HEK293 (cell line): Measurements from ENCODE around the gene RETREG2.

ENCODE experiments used
- FEZF1 ChIP-seq: fragments of 450-650 bp; formaldehyde crosslinking; IDR thresholded peaks from 2 replicates; pipeline ENCODE4 v1.5.1; 2016; ENCODE audit warnings: missing biosample characterization, missing genetic modification characterization
- YY1 ChIP-seq: fragments of 450-650 bp; formaldehyde crosslinking; IDR thresholded peaks from 2 replicates; pipeline ENCODE4 v1.5.1; 2018; ENCODE audit warnings: missing biosample characterization, missing genetic modification characterization
- ZBTB1 ChIP-seq: fragments of 450-650 bp; formaldehyde crosslinking; IDR thresholded peaks from 2 replicates; pipeline ENCODE4 v1.5.1; 2016; ENCODE audit warnings: missing biosample characterization, missing genetic modification characterization
- ZNF112 ChIP-seq: fragments of 450-650 bp; formaldehyde crosslinking; IDR thresholded peaks from 2 replicates; pipeline ENCODE4 v1.5.0; 2017; ENCODE audit warnings: missing biosample characterization, missing genetic modification characterization
- ZNF121 ChIP-seq: fragments of 450-650 bp; formaldehyde crosslinking; IDR thresholded peaks from 2 replicates; pipeline ENCODE4 v1.5.1; 2016; ENCODE audit warnings: missing biosample characterization, missing genetic modification characterization
- ZNF132 ChIP-seq: fragments of 450-650 bp; formaldehyde crosslinking; IDR thresholded peaks from 2 replicates; pipeline ENCODE4 v1.5.1; 2017; ENCODE audit warnings: missing biosample characterization, missing genetic modification characterization, borderline replicate concordance
- ZNF169 ChIP-seq: fragments of 450-650 bp; formaldehyde crosslinking; IDR thresholded peaks from 2 replicates; pipeline ENCODE4 v1.5.1; 2016; ENCODE audit warnings: missing biosample characterization, missing genetic modification characterization
- ZNF175 ChIP-seq: fragments of 450-650 bp; formaldehyde crosslinking; IDR thresholded peaks from 2 replicates; pipeline ENCODE4 v1.5.1; 2016; ENCODE audit warnings: missing biosample characterization, missing genetic modification characterization
- ZNF24 ChIP-seq: fragments of 450-650 bp; formaldehyde crosslinking; IDR thresholded peaks from 2 replicates; pipeline ENCODE4 v1.5.1; 2016; ENCODE audit warnings: missing biosample characterization, missing genetic modification characterization
- ZNF521 ChIP-seq: fragments of 450-650 bp; formaldehyde crosslinking; IDR thresholded peaks from 2 replicates; pipeline ENCODE4 v1.5.1; 2017; ENCODE audit warnings: missing biosample characterization, mild to moderate bottlenecking, missing genetic modification characterization
- ZNF529 ChIP-seq: fragments of 450-650 bp; formaldehyde crosslinking; IDR thresholded peaks from 2 replicates; pipeline ENCODE4 v1.5.1; 2017; ENCODE audit warnings: missing genetic modification characterization, missing biosample characterization; ENCODE audit not compliant: insufficient replicate concordance
- ZNF561 ChIP-seq: fragments of 450-650 bp; IDR thresholded peaks from 2 replicates; pipeline ENCODE4 v1.5.1; 2018; ENCODE audit warnings: missing biosample characterization, missing genetic modification characterization, borderline replicate concordance
- ZNF629 ChIP-seq: fragments of 450-650 bp; formaldehyde crosslinking; IDR thresholded peaks from 2 replicates; pipeline ENCODE4 v1.5.1; 2017; ENCODE audit warnings: missing biosample characterization, missing genetic modification characterization
- ZNF768 ChIP-seq: fragments of 450-650 bp; formaldehyde crosslinking; IDR thresholded peaks from 2 replicates; pipeline ENCODE4 v1.5.1; 2018; ENCODE audit warnings: missing biosample characterization, mild to moderate bottlenecking, missing genetic modification characterization
- ZSCAN16 ChIP-seq: fragments of 450-650 bp; formaldehyde crosslinking; IDR thresholded peaks from 2 replicates; pipeline ENCODE4 v1.5.1; 2016; ENCODE audit warnings: missing biosample characterization, missing genetic modification characterization
- ZSCAN30 ChIP-seq: fragments of 450-650 bp; IDR thresholded peaks from 2 replicates; pipeline ENCODE4 v1.5.1; 2018; ENCODE audit warnings: missing biosample characterization, mild to moderate bottlenecking, missing genetic modification characterization, moderate library complexity
- TF ChIP-seq, protein P1 (sequence below): fragments of 450-650 bp; formaldehyde crosslinking; IDR thresholded peaks from 2 replicates; pipeline ENCODE4 v1.5.0; 2017; ENCODE audit warnings: missing biosample characterization, missing genetic modification characterization, borderline replicate concordance
- TF ChIP-seq, protein P2 (sequence below): fragments of 450-650 bp; formaldehyde crosslinking; IDR thresholded peaks from 2 replicates; pipeline ENCODE4 v1.5.1; 2016; ENCODE audit warnings: missing biosample characterization, missing genetic modification characterization
- TF ChIP-seq, protein P3 (sequence below): fragments of 450-650 bp; formaldehyde crosslinking; IDR thresholded peaks from 2 replicates; pipeline ENCODE4 v1.5.1; 2016; ENCODE audit warnings: missing biosample characterization, missing genetic modification characterization
- TF ChIP-seq, protein P4 (sequence below): fragments of 450-650 bp; formaldehyde crosslinking; IDR thresholded peaks from 2 replicates; pipeline ENCODE4 v1.5.1; 2016; ENCODE audit warnings: missing biosample characterization, missing genetic modification characterization
- TF ChIP-seq, protein P5 (sequence below): fragments of 450-650 bp; formaldehyde crosslinking; IDR thresholded peaks from 2 replicates; pipeline ENCODE4 v1.5.1; 2016; ENCODE audit warnings: missing biosample characterization, missing genetic modification characterization
- TF ChIP-seq, protein P6 (sequence below): fragments of 450-650 bp; formaldehyde crosslinking; IDR thresholded peaks from 2 replicates; pipeline ENCODE4 v1.5.1; 2017; ENCODE audit warnings: missing biosample characterization, missing genetic modification characterization
- TF ChIP-seq, protein P7 (sequence below): fragments of 450-650 bp; formaldehyde crosslinking; IDR thresholded peaks from 2 replicates; pipeline ENCODE4 v1.5.1; 2016; ENCODE audit warnings: missing biosample characterization, missing genetic modification characterization
- TF ChIP-seq, protein P8 (sequence below): fragments of 450-650 bp; IDR thresholded peaks from 2 replicates; pipeline ENCODE4 v1.5.1; 2018; ENCODE audit warnings: missing biosample characterization, missing genetic modification characterization

RETREG2 gene

DNA sequence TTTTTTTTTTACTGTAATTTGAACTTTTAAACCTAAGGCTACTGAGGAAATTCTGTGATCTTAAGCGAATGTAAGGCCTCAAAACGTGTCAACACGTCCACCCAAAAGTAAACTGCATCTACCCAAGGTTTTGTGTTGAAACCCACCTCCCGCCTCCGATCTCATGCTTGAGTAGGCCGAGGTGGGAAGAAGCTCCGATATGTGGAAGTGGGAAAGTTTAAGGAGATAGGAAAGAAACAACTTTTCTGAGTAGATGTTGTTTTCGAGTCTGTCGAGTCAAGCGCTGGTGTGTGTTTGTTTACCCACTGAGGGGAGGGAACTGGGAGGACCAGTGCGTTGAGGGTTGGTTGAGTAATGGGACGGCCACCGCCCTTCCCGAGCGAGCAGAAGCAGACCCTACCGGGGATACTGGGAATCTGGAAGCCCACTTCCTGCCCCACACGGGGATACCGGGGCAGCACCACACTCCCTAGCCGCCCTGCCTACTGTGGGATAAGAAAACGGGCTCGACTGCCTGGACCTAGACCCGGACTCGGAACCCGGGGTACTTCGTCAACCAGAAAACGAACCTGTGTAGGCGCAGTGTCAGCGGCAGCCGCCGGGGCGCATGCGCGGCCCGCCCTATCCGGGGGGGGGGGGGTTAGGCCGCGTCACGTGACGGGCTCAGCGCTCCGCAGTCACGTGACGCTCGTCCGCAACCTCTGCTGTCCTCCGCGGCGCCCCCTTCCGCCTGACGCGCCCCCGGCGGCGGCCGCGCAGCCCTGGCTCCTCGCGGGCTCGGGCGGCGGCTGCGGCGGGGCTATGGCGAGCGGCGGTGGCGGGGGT lies at the start of gene RETREG2 (continued):
- TF ChIP-seq, protein P1, sequence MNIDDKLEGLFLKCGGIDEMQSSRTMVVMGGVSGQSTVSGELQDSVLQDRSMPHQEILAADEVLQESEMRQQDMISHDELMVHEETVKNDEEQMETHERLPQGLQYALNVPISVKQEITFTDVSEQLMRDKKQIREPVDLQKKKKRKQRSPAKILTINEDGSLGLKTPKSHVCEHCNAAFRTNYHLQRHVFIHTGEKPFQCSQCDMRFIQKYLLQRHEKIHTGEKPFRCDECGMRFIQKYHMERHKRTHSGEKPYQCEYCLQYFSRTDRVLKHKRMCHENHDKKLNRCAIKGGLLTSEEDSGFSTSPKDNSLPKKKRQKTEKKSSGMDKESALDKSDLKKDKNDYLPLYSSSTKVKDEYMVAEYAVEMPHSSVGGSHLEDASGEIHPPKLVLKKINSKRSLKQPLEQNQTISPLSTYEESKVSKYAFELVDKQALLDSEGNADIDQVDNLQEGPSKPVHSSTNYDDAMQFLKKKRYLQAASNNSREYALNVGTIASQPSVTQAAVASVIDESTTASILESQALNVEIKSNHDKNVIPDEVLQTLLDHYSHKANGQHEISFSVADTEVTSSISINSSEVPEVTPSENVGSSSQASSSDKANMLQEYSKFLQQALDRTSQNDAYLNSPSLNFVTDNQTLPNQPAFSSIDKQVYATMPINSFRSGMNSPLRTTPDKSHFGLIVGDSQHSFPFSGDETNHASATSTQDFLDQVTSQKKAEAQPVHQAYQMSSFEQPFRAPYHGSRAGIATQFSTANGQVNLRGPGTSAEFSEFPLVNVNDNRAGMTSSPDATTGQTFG (tag by site-specific recombination) = no peak
- TF ChIP-seq, protein P2, sequence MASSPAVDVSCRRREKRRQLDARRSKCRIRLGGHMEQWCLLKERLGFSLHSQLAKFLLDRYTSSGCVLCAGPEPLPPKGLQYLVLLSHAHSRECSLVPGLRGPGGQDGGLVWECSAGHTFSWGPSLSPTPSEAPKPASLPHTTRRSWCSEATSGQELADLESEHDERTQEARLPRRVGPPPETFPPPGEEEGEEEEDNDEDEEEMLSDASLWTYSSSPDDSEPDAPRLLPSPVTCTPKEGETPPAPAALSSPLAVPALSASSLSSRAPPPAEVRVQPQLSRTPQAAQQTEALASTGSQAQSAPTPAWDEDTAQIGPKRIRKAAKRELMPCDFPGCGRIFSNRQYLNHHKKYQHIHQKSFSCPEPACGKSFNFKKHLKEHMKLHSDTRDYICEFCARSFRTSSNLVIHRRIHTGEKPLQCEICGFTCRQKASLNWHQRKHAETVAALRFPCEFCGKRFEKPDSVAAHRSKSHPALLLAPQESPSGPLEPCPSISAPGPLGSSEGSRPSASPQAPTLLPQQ (tag by site-specific recombination) = no peak
- TF ChIP-seq, protein P3, sequence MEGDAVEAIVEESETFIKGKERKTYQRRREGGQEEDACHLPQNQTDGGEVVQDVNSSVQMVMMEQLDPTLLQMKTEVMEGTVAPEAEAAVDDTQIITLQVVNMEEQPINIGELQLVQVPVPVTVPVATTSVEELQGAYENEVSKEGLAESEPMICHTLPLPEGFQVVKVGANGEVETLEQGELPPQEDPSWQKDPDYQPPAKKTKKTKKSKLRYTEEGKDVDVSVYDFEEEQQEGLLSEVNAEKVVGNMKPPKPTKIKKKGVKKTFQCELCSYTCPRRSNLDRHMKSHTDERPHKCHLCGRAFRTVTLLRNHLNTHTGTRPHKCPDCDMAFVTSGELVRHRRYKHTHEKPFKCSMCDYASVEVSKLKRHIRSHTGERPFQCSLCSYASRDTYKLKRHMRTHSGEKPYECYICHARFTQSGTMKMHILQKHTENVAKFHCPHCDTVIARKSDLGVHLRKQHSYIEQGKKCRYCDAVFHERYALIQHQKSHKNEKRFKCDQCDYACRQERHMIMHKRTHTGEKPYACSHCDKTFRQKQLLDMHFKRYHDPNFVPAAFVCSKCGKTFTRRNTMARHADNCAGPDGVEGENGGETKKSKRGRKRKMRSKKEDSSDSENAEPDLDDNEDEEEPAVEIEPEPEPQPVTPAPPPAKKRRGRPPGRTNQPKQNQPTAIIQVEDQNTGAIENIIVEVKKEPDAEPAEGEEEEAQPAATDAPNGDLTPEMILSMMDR (tag by site-specific recombination) = peak; percentile 20; the same call in 1 of the 2 replicates
- no peak for TF ChIP-seq ZNF768 (tag by site-specific recombination)
- no peak for TF ChIP-seq ZNF561 (tag by site-specific recombination)
- no peak for TF ChIP-seq ZNF175
- TF ChIP-seq ZNF521 (tag by site-specific recombination) = no peak
- no peak for TF ChIP-seq ZNF132 (tag by site-specific recombination)
- no peak for TF ChIP-seq ZNF169 (tag by site-specific recombination)
- TF ChIP-seq, protein P4, sequence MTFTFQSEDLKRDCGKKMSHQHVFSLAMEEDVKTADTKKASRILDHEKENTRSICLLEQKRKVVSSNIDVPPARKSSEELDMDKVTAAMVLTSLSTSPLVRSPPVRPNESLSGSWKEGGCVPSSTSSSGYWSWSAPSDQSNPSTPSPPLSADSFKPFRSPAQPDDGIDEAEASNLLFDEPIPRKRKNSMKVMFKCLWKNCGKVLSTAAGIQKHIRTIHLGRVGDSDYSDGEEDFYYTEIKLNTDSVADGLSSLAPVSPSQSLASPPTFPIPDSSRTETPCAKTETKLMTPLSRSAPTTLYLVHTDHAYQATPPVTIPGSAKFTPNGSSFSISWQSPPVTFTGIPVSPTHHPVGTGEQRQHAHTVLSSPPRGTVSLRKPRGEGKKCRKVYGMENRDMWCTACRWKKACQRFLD = no peak
- no peak for TF ChIP-seq ZSCAN16 (tag by site-specific recombination)
- TF ChIP-seq ZNF529 = no peak
- TF ChIP-seq ZNF121 = no peak
- no peak for TF ChIP-seq FEZF1 (tag by site-specific recombination)
- peak; percentile 48; the same call in 1 of the 2 replicates for TF ChIP-seq ZNF629
- TF ChIP-seq, protein P5, sequence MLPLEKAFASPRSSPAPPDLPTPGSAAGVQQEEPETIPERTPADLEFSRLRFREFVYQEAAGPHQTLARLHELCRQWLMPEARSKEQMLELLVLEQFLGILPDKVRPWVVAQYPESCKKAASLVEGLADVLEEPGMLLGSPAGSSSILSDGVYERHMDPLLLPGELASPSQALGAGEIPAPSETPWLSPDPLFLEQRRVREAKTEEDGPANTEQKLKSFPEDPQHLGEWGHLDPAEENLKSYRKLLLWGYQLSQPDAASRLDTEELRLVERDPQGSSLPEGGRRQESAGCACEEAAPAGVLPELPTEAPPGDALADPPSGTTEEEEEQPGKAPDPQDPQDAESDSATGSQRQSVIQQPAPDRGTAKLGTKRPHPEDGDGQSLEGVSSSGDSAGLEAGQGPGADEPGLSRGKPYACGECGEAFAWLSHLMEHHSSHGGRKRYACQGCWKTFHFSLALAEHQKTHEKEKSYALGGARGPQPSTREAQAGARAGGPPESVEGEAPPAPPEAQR (tag by site-specific recombination) = no peak
- TF ChIP-seq, protein P6, sequence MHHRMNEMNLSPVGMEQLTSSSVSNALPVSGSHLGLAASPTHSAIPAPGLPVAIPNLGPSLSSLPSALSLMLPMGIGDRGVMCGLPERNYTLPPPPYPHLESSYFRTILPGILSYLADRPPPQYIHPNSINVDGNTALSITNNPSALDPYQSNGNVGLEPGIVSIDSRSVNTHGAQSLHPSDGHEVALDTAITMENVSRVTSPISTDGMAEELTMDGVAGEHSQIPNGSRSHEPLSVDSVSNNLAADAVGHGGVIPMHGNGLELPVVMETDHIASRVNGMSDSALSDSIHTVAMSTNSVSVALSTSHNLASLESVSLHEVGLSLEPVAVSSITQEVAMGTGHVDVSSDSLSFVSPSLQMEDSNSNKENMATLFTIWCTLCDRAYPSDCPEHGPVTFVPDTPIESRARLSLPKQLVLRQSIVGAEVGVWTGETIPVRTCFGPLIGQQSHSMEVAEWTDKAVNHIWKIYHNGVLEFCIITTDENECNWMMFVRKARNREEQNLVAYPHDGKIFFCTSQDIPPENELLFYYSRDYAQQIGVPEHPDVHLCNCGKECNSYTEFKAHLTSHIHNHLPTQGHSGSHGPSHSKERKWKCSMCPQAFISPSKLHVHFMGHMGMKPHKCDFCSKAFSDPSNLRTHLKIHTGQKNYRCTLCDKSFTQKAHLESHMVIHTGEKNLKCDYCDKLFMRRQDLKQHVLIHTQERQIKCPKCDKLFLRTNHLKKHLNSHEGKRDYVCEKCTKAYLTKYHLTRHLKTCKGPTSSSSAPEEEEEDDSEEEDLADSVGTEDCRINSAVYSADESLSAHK (tag by site-specific recombination) = no peak
- no peak for TF ChIP-seq ZNF24 (tag by site-specific recombination)
- no peak for TF ChIP-seq YY1 (tag by site-specific recombination)
- TF ChIP-seq ZNF112 (tag by site-specific recombination) = no peak
- TF ChIP-seq, protein P7, sequence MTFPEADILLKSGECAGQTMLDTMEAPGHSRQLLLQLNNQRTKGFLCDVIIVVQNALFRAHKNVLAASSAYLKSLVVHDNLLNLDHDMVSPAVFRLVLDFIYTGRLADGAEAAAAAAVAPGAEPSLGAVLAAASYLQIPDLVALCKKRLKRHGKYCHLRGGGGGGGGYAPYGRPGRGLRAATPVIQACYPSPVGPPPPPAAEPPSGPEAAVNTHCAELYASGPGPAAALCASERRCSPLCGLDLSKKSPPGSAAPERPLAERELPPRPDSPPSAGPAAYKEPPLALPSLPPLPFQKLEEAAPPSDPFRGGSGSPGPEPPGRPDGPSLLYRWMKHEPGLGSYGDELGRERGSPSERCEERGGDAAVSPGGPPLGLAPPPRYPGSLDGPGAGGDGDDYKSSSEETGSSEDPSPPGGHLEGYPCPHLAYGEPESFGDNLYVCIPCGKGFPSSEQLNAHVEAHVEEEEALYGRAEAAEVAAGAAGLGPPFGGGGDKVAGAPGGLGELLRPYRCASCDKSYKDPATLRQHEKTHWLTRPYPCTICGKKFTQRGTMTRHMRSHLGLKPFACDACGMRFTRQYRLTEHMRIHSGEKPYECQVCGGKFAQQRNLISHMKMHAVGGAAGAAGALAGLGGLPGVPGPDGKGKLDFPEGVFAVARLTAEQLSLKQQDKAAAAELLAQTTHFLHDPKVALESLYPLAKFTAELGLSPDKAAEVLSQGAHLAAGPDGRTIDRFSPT (tag by site-specific recombination) = no peak
- no peak for TF ChIP-seq ZBTB1 (tag by site-specific recombination)
- TF ChIP-seq, protein P8, sequence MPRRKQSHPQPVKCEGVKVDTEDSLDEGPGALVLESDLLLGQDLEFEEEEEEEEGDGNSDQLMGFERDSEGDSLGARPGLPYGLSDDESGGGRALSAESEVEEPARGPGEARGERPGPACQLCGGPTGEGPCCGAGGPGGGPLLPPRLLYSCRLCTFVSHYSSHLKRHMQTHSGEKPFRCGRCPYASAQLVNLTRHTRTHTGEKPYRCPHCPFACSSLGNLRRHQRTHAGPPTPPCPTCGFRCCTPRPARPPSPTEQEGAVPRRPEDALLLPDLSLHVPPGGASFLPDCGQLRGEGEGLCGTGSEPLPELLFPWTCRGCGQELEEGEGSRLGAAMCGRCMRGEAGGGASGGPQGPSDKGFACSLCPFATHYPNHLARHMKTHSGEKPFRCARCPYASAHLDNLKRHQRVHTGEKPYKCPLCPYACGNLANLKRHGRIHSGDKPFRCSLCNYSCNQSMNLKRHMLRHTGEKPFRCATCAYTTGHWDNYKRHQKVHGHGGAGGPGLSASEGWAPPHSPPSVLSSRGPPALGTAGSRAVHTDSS (tag by site-specific recombination) = no peak
- no peak for TF ChIP-seq ZSCAN30 (tag by site-specific recombination)
